ENCODE results near the gene KANSL1. TPM values are rescaled to one million over a fixed set of nuclear protein-coding genes. Genes with fewer than 3 reads are reported as not detected.
A peak's percentile ranks its signal among the peaks of the same experiment; 100 is the strongest.
"Not testable (repeated sequence)": the region's sequence is repeated elsewhere in the genome, so short reads cannot be mapped to it uniquely, and the experiment has no call there.

Gene KANSL1
- total and polyA plus RNA-seq, 8 donors = 65.9 to 129 (median 79.0) TPM

- intact Hi-C loops (cut with DNase I) = no loop called here
- ATAC-seq (no peak), DNase-seq (no peak)
- Histone ChIP-seq H3K4me1 (peaks cover 0 to 3% of the 10 kb centered on the region in 2 donors), H3K9me3 (no peaks in the 10 kb centered on the region), H3K27ac (peak overlapping the region in 1 of 2 donors; percentile 45), H3K36me3 (peaks cover 0 to 25% of the 10 kb centered on the region in 2 donors), H3K4me3 (no peak overlapping the region), H3K27me3 (no peaks in the 10 kb centered on the region)
- TF ChIP-seq CTCF (IDR thresholded peaks at IDR 0.05) = no peak
Observed at GRCh38 chr17:46020998-46021397, 172.2 kb downstream of the KANSL1 start.

- Histone ChIP-seq H3K27me3 (no peaks in the 10 kb centered on the region), H3K9me3 (no peaks in the 10 kb centered on the region), H3K4me3 (no peak overlapping the region), H3K27ac (peak overlapping the region in 1 of 2 donors; percentile 45), H3K36me3 (peaks cover 0 to 17% of the 10 kb centered on the region in 2 donors), H3K4me1 (no peaks in the 10 kb centered on the region)
- no peak for DNase-seq
- TF ChIP-seq CTCF (IDR thresholded peaks at IDR 0.05) = no peak
- peak; percentile 49 for ATAC-seq
- intact Hi-C loops (cut with DNase I) = no loop called here
Observed at GRCh38 chr17:46020023-46020761, 173.0 kb downstream of the KANSL1 start.

GRCh38 chr17:46019408-46019925, 173.8 kb downstream of the KANSL1 start:
- Histone ChIP-seq H3K36me3 (peaks cover 0 to 10% of the 10 kb centered on the region in 2 donors), H3K27ac (peak overlapping the region in 1 of 2 donors; percentile 45)
- intact Hi-C loops (cut with DNase I); H3K4me3 ChIP-seq; DNase-seq; ATAC-seq; H3K9me3 ChIP-seq; H3K27me3 ChIP-seq; H3K4me1 ChIP-seq: not testable (repeated sequence)

- no peak for TF ChIP-seq CTCF (IDR thresholded peaks at IDR 0.05)
- Histone ChIP-seq H3K4me3 (no peak overlapping the region), H3K36me3 (no peaks in the 10 kb centered on the region), H3K27me3 (peaks cover 0 to 4% of the 10 kb centered on the region in 2 donors), H3K9me3 (no peaks in the 10 kb centered on the region), H3K27ac (no peak overlapping the region), H3K4me1 (no peaks in the 10 kb centered on the region)
- intact Hi-C loops (cut with DNase I) = no loop called here
- no peak for ATAC-seq
- DNase-seq = peak in 1 of 4 donors; percentile 32
Observed at GRCh38 chr17:46013502-46014165, 179.6 kb downstream of the KANSL1 start.

GRCh38 chr17:46013127-46013501, 180.1 kb downstream of the KANSL1 start:
- no peaks in the 10 kb centered on the region for H3K36me3 ChIP-seq
- no peak overlapping the region for H3K27ac ChIP-seq
- H3K4me3 ChIP-seq = no peak overlapping the region
- no peaks in the 10 kb centered on the region for H3K9me3 ChIP-seq
- TF ChIP-seq CTCF (IDR thresholded peaks at IDR 0.05) = no peak
- intact Hi-C loops (cut with DNase I) = no loop called here
- no peaks in the 10 kb centered on the region for H3K4me1 ChIP-seq
- H3K27me3 ChIP-seq = peaks cover 0 to 4% of the 10 kb centered on the region in 2 donors
- ATAC-seq (no peak), DNase-seq (no peak)
